ENCODE data around the gene EPC1. TPM values are rescaled to one million over a fixed set of nuclear protein-coding genes. Genes with fewer than 3 reads are reported as not detected.

Gene EPC1
- total RNA-seq, 1 experiment from 2014 or later, result 30.0 TPM

DNA sequence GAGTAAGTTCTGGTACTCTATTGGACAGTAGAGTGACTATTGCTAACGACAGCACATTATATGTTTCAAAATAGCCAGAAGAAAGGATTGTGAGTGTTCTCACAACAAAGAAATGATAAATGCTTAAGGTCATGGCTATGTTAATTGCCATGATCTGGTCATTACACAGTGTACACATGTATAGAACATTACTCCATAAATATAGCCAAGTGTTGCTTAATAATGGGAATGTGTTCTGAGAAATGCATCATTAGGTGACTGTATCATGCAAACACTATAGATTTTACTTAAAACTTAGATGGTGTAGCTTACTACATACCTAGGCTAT is 19.6 kb downstream of the EPC1 start:
- CTCF ChIA-PET, result interaction anchor here (0.7 kb wide), 1 partner anchor 1810 kb away, joined by 5 read pairs; no protein-coding TSS in a partner anchor
- Mint-ChIP-seq H3K4me3 (ENCODE audit: low read depth, unreplicated experiment) (no peak overlapping the region), H3K36me3 (ENCODE audit: insufficient read depth, unreplicated experiment) (no peaks in the 10 kb centered on the region), H3K27ac (ENCODE audit: unreplicated experiment) (no peak overlapping the region), H3K27me3 (ENCODE audit: unreplicated experiment) (no peaks in the 10 kb centered on the region), H3K4me1 (ENCODE audit: low read depth, unreplicated experiment) (peaks cover 42% of the 10 kb centered on the region), H3K9me3 (ENCODE audit: low read depth, unreplicated experiment) (no peaks in the 10 kb centered on the region)
- intact Hi-C loops (cut with micrococcal nuclease; ENCODE audit: unreplicated experiment), result no loop called here
- BruUV-seq (replicated peaks), result no TSS peak
- TF ChIP-seq, protein P1, sequence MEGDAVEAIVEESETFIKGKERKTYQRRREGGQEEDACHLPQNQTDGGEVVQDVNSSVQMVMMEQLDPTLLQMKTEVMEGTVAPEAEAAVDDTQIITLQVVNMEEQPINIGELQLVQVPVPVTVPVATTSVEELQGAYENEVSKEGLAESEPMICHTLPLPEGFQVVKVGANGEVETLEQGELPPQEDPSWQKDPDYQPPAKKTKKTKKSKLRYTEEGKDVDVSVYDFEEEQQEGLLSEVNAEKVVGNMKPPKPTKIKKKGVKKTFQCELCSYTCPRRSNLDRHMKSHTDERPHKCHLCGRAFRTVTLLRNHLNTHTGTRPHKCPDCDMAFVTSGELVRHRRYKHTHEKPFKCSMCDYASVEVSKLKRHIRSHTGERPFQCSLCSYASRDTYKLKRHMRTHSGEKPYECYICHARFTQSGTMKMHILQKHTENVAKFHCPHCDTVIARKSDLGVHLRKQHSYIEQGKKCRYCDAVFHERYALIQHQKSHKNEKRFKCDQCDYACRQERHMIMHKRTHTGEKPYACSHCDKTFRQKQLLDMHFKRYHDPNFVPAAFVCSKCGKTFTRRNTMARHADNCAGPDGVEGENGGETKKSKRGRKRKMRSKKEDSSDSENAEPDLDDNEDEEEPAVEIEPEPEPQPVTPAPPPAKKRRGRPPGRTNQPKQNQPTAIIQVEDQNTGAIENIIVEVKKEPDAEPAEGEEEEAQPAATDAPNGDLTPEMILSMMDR (IDR thresholded peaks at IDR 0.05; ENCODE audit: unreplicated experiment), result no peak
- no peak for DNase-seq

DNA sequence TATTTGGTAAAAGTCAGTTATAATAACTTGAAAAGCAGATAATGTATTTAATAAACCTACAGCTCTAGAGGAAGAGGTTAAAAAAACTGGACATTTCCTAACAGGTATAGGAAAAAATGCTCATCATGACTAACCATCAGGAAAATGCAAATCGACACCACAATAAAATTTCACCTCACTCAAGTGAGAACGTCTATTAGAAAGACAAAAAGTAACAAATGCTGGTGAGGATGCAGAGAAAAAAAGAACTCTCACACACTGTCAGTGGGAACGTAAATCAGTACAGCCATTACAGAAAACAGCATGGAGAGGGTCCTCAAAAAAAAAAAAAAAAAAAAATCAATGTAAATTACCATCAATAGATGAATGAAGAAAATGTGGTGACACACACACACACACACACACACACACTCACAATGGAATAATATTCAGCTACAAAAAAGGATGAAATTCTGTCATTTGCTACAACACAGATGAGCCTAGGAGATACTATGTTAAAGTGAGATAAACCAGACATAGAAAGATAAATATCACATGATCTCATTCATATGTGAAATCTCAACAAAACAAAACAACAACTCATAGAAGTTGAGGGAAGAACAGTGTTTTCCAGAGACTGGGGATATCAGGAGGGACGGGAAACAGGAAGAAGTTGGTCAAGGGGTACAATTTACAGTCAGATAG is 20.1 kb downstream of the EPC1 start:
- intact Hi-C loops (cut with micrococcal nuclease; ENCODE audit: unreplicated experiment), result no loop called here
- H3K27ac Mint-ChIP-seq (ENCODE audit: unreplicated experiment), result no peak overlapping the region
- H3K4me3 Mint-ChIP-seq (ENCODE audit: low read depth, unreplicated experiment), result no peak overlapping the region
- H3K4me1 Mint-ChIP-seq (ENCODE audit: low read depth, unreplicated experiment), result peaks cover 37% of the 10 kb centered on the region
- TF ChIP-seq, protein P1 (IDR thresholded peaks at IDR 0.05; ENCODE audit: unreplicated experiment), result no peak
- CTCF ChIA-PET, result interaction anchor here (0.7 kb wide), 1 partner anchor 1810 kb away, joined by 5 read pairs; no protein-coding TSS in a partner anchor
- H3K27me3 Mint-ChIP-seq (ENCODE audit: unreplicated experiment), result no peaks in the 10 kb centered on the region
- DNase-seq, result no peak
- H3K36me3 Mint-ChIP-seq (ENCODE audit: insufficient read depth, unreplicated experiment), result peaks cover under 1% of the 10 kb centered on the region
- no peaks in the 10 kb centered on the region for H3K9me3 Mint-ChIP-seq (ENCODE audit: low read depth, unreplicated experiment)
- no TSS peak for BruUV-seq (replicated peaks)

DNA sequence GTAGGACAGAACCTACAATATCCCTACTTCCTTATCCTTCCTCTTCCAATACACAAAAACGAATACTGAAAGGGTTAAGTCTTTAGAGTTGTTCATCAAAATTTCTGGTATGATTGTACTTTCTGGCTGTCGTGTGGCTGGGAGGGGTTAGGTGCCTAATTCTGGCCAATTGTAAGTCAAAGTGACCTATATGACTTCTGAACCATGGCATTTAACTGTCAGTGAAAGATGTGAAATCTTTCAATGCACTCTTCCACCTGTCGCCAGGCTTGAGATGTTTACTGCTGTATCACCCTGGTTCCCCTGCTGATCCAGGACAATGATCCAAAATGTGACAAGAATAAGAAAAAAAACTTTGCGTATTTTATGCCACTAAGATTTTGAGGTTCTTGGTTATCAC is 20.8 kb downstream of the EPC1 start:
- no peak for DNase-seq
- Mint-ChIP-seq H3K27me3 (ENCODE audit: unreplicated experiment) (no peaks in the 10 kb centered on the region), H3K27ac (ENCODE audit: unreplicated experiment) (no peak overlapping the region), H3K4me3 (ENCODE audit: low read depth, unreplicated experiment) (no peak overlapping the region), H3K4me1 (ENCODE audit: low read depth, unreplicated experiment) (peaks cover 35% of the 10 kb centered on the region), H3K36me3 (ENCODE audit: insufficient read depth, unreplicated experiment) (peaks cover 8% of the 10 kb centered on the region), H3K9me3 (ENCODE audit: low read depth, unreplicated experiment) (no peaks in the 10 kb centered on the region)
- TF ChIP-seq, protein P1 (IDR thresholded peaks at IDR 0.05; ENCODE audit: unreplicated experiment), result no peak
- intact Hi-C loops (cut with micrococcal nuclease; ENCODE audit: unreplicated experiment), result no loop called here
- CTCF ChIA-PET, result no interaction called here
- no TSS peak for BruUV-seq (replicated peaks)

DNA sequence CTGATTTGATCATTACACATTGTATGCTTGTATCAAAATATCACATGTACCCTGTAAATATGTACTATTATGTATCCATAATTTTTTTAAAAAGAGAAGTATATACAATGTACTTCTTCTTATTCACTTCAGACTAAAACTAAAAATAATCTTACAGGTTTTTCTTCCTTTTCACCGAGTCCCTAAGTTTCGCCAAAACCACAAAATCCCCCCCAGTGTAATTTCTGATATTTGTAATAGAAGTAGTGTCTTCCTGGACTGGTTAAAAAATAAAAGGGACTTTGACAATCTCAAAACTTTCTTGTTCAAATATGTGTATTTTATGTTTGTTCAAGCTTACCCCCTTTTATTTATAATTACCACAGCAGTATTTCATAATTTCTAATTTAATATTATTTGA is 23.9 kb downstream of the EPC1 start:
- no peak for DNase-seq
- TF ChIP-seq, protein P1 (IDR thresholded peaks at IDR 0.05; ENCODE audit: unreplicated experiment), result no peak
- CTCF ChIA-PET, result no interaction called here
- no peaks in the 10 kb centered on the region for H3K27me3 Mint-ChIP-seq (ENCODE audit: unreplicated experiment)
- peaks cover 27% of the 10 kb centered on the region for H3K4me1 Mint-ChIP-seq (ENCODE audit: low read depth, unreplicated experiment)
- intact Hi-C loops (cut with micrococcal nuclease; ENCODE audit: unreplicated experiment), result no loop called here
- no peak overlapping the region for H3K4me3 Mint-ChIP-seq (ENCODE audit: low read depth, unreplicated experiment)
- BruUV-seq (replicated peaks), result no TSS peak
- H3K36me3 Mint-ChIP-seq (ENCODE audit: insufficient read depth, unreplicated experiment), result peaks cover 19% of the 10 kb centered on the region
- no peaks in the 10 kb centered on the region for H3K9me3 Mint-ChIP-seq (ENCODE audit: low read depth, unreplicated experiment)
- H3K27ac Mint-ChIP-seq (ENCODE audit: unreplicated experiment), result no peak overlapping the region

Measured in Calu3 (cell line).